GM18870 (cell line): ENCODE results near the gene FAIM2.
"Not testable (repeated sequence)": the region's sequence is repeated elsewhere in the genome, so short reads cannot be mapped to it uniquely, and the experiment has no call there.

Experiments
- ATAC-seq: cut with Tn5 transposase; IDR thresholded peaks from one replicate; pipeline ENCODE4 v1.9.1; 2021; ENCODE audit warnings: moderate library complexity; ENCODE audit not compliant: unreplicated experiment

The FAIM2 gene

DNA sequence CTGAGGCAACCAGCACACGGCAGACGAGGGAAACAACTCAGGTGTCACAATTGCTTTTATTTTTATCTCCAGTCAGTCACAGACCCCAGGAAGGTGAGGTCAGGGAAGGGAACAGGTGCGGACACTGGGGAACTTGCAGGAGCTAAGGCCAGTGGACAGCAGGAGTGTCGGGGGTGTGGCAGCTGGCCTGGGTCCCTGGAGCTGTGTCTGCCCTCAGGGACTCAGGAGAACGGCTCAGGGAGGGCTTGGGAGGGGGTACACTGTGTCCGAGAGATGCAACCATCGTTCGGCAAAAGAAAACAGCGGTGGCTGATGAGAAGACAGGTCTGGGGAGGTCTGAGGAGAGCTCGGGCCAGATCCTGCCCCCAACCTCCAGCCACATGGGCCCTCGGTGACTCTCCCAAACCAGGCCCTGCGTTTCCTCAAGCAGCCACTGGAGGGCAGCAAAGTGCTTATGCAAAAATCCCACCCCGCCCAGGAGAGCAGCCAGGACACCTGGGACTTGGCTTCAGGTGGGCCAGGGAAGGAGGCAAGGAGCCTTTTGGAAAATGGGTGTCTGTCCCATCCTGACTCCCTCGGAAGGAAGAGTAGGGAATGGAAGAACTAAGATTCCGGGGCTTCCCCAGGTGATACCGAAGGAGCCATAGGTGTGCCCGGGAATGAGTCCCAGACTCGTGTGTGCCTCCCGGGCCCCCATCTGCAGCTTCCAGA lies 36.7 kb downstream of the FAIM2 start:
- no peak for ATAC-seq

DNA sequence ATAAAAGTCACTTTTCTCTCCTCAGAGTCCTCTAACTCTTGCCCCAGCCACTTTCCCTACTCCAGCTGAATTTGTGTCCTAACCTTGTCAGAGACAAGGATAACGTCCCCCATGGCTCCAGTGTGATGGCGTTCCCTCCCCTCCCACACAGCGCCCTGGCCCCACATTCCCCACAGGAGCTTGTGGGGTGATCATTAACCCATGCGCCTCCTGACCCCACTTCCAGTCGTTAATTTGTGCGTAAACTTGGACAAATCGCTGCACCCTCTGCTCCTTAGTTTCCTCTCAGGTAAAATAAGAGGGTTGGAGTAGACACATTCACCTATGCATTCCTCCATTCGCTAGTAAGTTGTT lies 37.9 kb downstream of the FAIM2 start:
- no peak for ATAC-seq

DNA sequence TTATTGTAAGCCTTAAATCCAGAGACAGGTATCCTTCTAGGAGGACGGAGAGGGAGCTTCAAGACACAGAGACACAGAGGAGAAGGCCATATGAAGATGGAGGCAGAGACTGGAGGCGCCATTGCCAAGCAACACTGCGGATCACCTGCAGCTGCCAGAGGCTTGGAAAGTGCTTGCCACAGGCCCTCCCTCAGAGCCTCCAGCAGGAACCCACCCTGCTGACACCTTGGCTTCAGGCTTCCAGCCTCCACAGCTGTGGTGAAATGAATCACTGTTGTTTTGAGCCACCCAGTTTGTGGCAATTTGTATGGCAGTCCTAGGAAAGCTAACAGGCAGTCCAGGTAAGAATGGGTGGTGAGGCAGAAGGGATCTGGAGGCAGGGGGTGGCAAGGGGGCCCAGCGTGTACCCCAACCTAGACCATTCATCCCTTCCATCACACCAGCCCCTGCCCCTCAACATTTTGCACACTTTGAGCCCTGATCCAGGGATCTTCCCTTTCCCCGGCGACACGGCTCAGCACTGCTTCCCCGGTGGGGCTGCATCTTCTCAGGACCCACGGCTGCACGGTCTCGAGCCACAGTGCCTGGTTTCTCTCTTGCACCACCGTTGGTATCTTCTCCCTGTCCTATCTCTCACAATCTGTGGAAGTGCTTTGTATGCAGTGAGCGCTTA lies 38.5 kb downstream of the FAIM2 start:
- ATAC-seq = no peak

DNA sequence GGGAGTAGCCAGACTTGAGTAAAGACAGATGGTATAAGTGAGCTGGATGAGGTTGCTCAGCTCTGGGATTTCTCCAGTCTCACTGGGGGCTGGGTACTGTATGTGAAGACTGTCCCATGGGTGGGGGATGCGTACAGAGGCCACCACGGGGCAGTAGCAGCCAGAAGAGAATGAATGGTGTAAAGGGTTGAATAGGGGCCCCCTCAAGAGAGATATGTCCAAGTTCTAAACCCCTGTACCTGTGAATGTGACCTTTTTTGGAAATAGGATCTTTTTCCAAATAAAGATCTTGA lies 39.0 kb downstream of the FAIM2 start:
- ATAC-seq = no peak

DNA sequence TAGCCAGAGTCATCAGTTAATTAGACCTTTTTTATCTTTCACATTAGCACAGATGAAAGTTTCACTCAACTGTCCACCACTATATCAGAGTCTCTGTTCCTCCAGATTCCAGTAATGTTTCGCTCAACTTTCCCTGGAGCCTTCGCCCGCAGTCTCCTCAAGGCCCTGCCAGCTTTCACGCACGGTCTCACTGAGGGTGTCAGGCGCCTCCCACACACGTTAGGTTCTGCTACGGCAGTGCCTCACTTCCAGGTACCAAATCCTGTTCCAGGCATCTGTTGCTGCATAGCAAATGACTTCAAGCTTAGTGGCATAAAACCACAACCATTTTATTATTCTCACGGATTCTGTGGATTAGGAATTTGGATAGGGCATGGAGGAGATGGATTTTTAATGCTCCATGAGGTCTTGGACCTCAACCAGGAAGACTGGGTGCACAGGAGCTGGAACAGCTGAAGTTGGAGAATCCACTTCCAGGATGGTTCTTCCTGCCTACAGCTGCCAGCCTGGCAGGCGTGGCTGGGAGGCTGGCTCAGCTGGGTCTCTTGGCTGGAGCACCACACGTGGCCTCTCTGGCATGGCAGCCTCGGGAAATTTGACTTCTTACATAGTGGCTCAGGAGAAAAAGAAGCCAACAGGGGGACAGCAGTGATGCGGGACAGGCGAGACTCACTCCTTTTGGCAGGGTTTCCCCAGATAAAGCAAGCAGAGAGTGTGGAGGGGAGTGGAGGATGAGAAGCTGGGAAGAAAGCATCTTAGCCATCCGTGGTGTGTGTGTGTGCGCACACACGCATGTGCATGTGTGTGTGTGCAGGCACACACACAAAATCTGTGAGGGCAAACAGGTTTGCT lies 39.5 kb downstream of the FAIM2 start:
- no peak for ATAC-seq

DNA sequence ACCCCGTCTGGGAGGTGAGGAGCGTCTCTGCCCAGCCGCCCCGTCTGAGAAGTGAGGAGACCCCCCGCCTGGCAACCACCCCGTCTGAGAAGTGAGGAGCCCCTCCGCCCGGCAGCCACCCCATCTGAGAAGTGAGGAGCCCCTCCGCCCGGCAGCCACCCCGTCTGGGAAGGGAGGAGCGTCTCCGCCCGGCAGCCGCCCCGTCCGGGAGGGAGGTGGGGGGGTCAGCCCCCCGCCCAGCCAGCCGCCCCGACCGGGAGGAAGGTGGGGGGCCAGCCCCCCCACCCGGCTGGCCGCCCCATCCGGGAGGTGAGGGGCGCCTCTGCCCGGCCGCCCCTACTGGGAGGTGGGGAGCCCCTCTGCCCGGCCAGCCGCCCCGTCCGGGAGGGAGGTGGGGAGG lies 42.8 kb downstream of the FAIM2 start:
- ATAC-seq = not testable (repeated sequence)

DNA sequence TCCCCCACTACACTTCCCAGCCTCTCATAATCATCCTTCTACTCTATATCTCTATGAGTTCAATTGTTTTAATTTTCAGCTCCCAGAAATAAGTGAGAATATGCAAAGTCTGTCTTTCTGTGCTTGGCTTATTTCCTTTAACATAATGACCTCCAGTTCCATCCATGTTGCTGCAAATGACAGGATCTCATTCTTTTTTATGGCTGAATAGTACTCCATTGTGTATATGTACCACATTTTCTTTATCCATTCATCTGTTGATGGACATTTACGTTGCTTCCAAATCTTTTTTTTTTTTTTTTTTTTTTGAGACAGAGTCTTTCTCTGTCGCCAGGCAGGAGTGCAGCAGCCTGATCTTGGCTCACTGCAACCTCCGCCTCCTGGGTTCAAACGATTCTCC lies 47.8 kb downstream of the FAIM2 start:
- not testable (repeated sequence) for ATAC-seq

DNA sequence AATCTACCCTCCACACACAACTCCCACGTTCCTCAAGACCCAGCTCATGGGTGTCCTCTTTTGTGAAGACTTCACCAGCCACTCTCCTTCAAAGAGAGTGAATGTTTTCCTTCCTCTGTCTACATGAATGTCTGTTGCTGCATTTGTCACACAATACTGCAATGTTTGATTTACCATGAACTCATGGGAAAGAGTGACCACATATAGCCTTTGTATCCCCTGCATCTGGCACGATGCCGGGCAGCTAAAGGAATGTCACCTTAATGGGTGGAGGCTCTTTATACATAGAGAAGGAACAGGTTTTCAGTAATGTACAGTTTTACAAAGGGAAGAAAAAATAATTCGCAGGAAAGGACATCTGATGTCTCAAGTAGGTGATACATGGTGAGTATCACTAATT lies 48.7 kb downstream of the FAIM2 start:
- no peak for ATAC-seq

DNA sequence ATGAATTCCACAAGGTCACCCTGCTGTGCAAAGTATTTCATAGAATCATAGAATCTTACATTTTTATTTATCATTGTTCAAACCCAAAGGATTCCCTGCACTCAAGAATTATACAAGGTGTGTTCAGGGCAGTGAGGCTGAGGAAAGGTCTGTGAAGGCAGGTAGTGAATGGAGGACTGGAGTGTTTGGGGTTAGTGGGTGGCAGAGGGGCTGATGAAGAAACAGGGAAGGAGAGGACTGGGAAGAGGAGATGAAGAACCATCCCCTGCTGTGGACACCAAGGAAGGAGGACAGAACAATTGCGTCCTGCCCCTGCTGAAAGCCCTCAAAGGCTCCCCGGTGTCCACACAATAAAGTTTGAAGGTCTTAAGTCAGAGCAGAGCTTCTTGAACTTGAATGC lies 50.0 kb downstream of the FAIM2 start:
- ATAC-seq = no peak

DNA sequence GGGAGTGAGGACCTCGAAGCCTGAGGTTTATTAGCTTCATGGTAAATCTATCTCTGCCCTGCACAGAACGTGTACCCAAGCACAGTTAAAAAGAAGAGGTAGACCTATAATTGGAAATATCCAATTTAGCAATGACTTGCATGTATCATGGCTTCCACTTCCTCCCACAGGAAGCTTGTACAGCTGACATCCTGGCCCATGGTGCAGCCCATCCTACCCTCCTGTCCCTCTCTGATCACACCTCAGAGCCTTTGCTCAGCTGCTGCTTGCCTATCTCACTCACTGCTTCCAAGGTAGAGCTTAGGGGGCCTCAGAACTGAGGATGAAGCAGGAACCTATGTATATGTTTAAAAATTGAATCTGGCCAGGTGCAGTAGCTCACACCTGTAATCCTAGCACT lies 56.5 kb downstream of the FAIM2 start:
- ATAC-seq = no peak

DNA sequence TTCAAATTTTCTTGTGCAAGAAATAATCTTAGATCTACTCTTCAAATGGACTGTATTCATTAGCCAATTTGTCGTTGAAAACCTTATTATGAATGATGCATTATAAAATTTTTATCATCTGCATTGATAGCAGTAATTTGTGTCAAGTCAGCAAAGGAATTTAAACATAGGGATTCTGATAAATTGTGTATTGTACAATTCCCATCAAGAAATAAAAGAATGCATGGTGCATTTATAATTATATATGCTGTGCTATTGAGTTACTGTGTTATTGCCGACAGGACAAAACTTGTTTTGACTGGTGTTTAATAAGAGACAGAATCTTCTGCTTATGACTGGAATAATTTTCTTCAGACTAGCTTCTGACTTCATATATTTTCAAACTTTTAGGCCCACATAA lies 57.7 kb downstream of the FAIM2 start:
- no peak for ATAC-seq

DNA sequence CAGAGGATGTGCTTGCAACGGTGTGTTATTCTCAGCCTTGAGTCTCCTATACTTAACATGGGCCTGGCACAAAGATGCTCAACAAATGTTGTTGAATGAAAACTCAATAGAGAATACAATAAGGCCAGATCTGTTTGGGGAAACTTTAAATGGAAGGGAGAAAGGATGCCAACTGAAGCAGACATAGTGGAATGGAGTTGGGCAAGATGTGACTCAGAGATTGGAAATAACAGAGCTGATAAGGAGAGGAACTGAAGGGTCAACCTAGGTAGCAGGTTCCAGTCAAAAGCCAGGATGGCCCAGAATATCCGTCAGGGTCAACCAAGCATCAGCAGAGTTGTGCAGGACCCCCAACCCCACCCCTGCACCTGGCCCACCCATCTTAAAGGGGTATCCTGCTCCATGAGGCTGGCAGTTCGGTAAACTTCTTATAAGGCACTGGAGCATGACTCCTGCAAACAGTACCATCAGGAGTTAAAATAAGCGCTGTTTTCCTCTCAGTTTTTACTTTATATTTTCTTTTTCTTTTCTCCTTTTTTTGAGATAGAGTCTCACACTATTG lies 59.7 kb downstream of the FAIM2 start:
- no peak for ATAC-seq

DNA sequence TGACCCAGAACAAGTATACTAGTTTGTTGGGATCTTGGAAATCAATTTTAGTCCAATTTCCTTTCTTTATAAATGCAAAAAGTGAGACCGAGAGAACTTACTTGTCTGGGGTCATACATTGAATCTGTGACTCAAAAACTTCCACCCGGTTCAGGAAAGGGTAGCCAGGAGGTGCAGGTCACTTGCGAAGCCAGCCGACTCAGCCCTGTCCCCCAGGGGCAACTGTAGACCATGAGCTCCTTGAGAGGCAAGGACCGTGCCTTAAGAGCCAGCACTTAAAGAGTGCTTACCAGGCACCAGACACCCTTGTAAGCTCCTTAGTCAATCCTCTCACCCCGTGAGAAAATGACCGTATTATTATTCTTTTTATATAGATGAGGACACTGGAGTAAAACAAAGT lies 60.3 kb downstream of the FAIM2 start:
- ATAC-seq = peak; percentile 1

DNA sequence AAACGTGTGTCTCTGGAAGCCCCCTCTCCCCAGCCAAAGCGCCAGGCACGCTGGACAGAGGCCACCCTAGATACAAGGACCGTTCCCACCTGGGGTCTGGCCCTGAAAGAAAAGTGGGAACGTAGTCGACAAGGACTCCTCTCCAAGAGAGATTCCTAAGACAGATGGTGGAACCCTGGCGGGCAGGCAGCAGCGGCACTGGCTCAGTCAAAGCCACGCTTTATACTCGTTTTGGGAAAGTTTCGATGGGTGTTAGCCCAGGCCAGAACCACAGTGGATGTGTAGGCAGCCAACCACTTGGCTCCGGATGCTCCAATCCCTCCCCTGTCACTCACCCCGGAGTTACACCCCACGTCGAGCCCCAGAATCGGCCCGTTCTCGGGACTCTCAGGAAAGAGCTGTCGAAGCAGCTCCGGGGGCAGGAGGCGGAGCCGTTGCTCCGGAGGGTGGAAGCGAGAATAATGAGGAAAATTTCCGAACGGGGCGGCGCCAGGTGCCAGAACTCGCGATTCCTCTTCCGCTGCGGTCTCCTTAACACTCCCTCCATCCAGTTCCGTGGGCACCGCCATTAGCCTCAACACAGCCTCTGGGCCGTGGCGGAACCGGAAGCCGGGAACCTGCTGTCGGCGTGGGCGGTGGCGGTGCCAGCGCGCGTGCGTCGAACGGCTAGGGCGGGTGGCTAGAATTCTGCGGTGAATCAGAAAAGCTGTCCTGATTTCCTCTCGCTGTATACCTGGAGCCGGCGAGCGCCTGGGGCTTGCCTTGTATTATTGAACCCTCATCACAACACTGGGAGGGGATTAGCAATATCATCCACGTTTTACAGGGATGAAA lies 61.0 kb downstream of the FAIM2 start, which contains the start of gene BCDIN3D:
BCDIN3D (minus strand) TSS at position 588 of the 834 bp plus-strand sequence; CDS start at position 569, 19 bp downstream.
- peak; percentile 68 for ATAC-seq

DNA sequence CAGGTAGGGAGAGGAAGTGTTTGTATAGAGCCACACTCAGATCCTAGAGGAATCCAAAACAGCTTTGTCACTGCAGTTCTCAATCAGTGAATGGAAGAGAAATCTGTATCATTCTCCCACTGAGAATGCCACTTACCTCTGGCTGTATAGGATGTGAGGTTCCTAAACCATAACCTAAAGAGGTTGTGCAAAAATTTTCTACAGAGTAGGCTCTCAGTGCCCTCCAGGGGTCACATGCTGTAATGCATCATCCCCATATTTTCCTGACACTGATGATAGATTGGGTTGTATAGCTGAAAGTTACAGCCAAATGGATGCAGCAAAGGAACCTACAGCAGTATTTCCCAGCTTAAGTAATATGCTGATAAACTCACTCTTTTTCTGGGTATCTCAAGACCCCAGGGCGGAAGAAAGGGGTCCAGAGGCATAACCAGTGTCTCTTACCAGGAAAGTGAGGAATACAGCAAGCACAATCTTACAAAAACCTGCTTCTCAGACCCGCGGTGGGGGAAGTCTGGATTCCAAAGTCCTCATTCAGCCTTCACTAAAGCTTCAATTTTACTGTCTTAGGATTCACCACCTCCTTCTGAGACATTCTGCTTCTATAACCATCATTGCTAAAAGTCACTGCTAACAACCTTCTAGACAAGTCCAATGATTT lies 64.6 kb downstream of the FAIM2 start:
- no peak for ATAC-seq

DNA sequence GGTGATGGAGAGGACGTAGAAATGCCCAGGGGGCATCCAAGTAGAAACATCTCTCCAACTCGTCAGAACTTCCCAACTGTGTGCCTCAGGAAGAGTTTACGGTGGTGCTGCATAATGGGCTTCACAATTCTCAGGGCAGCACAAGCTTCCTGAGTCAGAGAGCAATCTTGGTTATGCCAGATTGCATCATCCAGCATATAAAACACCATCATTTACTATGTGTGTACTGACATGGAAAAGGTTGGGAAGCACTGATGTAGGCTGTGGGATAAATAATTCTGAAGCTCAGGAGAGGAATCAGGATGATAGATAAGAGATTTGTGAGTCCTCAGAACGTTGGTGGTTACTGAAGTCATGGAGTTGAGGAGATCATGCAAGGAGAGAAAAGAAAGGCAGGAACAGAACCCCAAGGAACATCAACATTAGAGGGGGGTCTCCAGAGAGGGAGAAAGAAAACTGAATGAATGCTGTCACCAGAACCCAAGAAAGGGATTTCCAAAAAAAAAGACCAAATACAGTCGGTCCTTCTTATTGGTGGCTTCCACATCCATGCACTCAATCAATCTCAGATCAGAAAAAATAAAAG lies 70.8 kb downstream of the FAIM2 start:
- no peak for ATAC-seq

DNA sequence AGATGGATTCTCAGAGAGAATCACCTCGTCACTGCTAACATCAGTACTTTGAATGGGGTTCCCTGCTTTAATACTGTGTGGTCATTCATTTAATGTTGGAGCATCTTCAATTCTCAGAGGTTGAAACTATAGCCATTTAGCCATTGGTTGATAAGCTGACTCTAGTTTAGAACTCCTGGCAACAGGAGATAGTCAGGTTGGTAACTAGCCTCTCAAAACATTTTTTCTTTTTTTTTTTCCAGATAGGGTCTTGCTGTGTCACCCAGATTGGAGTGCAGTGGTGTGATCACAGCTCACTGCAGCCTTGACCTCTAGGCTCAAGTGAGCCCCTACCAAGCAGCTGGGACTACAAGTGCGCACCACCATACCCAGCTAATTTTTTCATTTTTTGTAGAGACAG lies 72.0 kb downstream of the FAIM2 start:
- ATAC-seq = no peak

DNA sequence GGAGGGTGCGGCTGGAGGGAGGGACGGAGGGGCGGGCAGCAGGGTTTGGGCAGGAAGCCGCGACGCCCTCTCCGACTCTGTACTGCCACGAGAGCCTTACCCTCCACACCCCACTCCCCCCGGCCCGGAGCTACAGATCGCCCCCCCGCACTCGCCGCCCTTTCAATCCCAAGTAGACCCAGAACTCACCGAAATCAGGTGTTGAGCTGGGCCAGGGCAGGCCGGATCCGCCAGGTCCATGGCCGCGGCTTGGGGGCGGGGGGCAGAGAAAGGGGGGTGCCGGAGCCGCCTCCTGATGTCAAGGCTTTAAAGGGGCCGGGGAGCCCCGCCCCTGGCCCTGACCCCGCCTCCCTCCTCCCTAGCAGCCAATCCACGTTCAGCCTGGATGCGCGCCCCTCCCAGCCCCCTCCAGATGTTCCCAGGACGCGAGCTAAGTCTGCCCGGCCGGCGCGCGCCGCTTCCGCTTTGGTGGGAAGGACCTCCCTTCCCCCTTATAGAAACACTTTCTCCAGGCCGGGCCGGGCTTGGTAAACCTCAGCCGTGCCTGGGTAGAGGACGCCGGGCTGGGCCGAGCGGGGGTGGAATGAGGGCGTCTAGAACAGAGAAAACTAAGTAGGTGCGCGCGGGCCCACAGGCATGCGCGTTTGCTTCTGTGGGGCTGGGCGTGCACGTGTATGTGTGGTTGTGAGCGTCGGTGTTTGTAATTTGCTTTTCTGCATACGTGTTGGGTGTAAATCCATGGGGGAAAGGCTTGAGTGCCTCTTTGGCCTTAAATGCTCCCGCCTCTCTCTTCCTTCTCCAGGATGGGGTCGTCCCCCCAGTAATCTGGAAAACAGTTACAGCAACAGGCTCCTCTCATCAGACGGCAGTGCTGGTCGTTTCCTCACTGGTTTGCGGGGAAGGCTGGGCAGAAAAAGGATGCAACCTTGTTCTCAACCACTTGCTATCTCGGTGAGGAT lies 75.3 kb downstream of the FAIM2 start, which contains the start of gene NCKAP5L:
NCKAP5L (minus strand) TSS at position 281 of the 959 bp plus-strand sequence. CDS start 24,369 bp downstream, outside the sequence.
- ATAC-seq = peak; percentile 64
